ENCODE measurements around the gene PJA2. TPM values are rescaled to one million over a fixed set of nuclear protein-coding genes. Genes with fewer than 3 reads are reported as not detected.

PJA2 gene
- polyA plus RNA-seq, 1 experiment: 109 TPM

GRCh38 chr5:109452661-109453060, 42.9 kb upstream of the PJA2 start:
- H3K27ac ChIP-seq (ENCODE audit: low read depth, low read length): no peak overlapping the region
- H3K27me3 ChIP-seq (ENCODE audit: control insufficient read depth, insufficient read depth, low read length): no peaks in the 10 kb centered on the region
- CTCF ChIA-PET: no interaction called here
- TF ChIP-seq CTCF (IDR thresholded peaks at IDR 0.05; ENCODE audit: low read depth, low read length): no peak
- H3K4me3 ChIP-seq (ENCODE audit: low read depth, low read length): no peak overlapping the region
- no peak for DNase-seq (ENCODE audit: low read depth, low spot score)
- H3K9me3 ChIP-seq (ENCODE audit: control insufficient read depth, insufficient read depth, low read length): peaks cover 6% of the 10 kb centered on the region
- POLR2A ChIA-PET: no interaction called here

- Histone ChIP-seq H3K4me3 (ENCODE audit: low read depth, low read length) (no peak overlapping the region), H3K9me3 (ENCODE audit: control insufficient read depth, insufficient read depth, low read length) (no peaks in the 10 kb centered on the region), H3K27me3 (ENCODE audit: control insufficient read depth, insufficient read depth, low read length) (no peaks in the 10 kb centered on the region), H3K27ac (ENCODE audit: low read depth, low read length) (no peak overlapping the region)
- no peak for DNase-seq (ENCODE audit: low read depth, low spot score)
- no peak for TF ChIP-seq CTCF (IDR thresholded peaks at IDR 0.05; ENCODE audit: low read depth, low read length)
- ChIA-PET POLR2A (no interaction called here), CTCF (no interaction called here)
Observed at GRCh38 chr5:109451146-109451545, 41.4 kb upstream of the PJA2 start.

GRCh38 chr5:109450129-109450877, 40.5 kb upstream of the PJA2 start:
- no peak for DNase-seq (ENCODE audit: low read depth, low spot score)
- Histone ChIP-seq H3K9me3 (ENCODE audit: control insufficient read depth, insufficient read depth, low read length) (no peaks in the 10 kb centered on the region), H3K4me3 (ENCODE audit: low read depth, low read length) (no peak overlapping the region), H3K27ac (ENCODE audit: low read depth, low read length) (no peak overlapping the region), H3K27me3 (ENCODE audit: control insufficient read depth, insufficient read depth, low read length) (no peaks in the 10 kb centered on the region)
- ChIA-PET CTCF (no interaction called here), POLR2A (no interaction called here)
- TF ChIP-seq CTCF (IDR thresholded peaks at IDR 0.05; ENCODE audit: low read depth, low read length): no peak

- no peak for TF ChIP-seq CTCF (IDR thresholded peaks at IDR 0.05; ENCODE audit: low read depth, low read length)
- ChIA-PET CTCF (no interaction called here), POLR2A (no interaction called here)
- H3K9me3 ChIP-seq (ENCODE audit: control insufficient read depth, insufficient read depth, low read length): no peaks in the 10 kb centered on the region
- H3K4me3 ChIP-seq (ENCODE audit: low read depth, low read length): no peak overlapping the region
- no peaks in the 10 kb centered on the region for H3K27me3 ChIP-seq (ENCODE audit: control insufficient read depth, insufficient read depth, low read length)
- no peak overlapping the region for H3K27ac ChIP-seq (ENCODE audit: low read depth, low read length)
- no peak for DNase-seq (ENCODE audit: low read depth, low spot score)
Observed at GRCh38 chr5:109448838-109449237, 39.1 kb upstream of the PJA2 start.

- Histone ChIP-seq H3K27ac (ENCODE audit: low read depth, low read length) (no peak overlapping the region), H3K4me3 (ENCODE audit: low read depth, low read length) (no peak overlapping the region), H3K27me3 (ENCODE audit: control insufficient read depth, insufficient read depth, low read length) (no peaks in the 10 kb centered on the region), H3K9me3 (ENCODE audit: control insufficient read depth, insufficient read depth, low read length) (peaks cover 2% of the 10 kb centered on the region; the same call in 1 of the 2 replicates)
- ChIA-PET CTCF (interaction anchor here (0.8 to 1.1 kb wide), 4 partner anchors 249 to 918 kb away, joined by 3 read pairs; no protein-coding TSS in a partner anchor), POLR2A (no interaction called here)
- DNase-seq (ENCODE audit: low read depth, low spot score): no peak
- no peak for TF ChIP-seq CTCF (IDR thresholded peaks at IDR 0.05; ENCODE audit: low read depth, low read length)
Observed at GRCh38 chr5:109439590-109439989, 29.8 kb upstream of the PJA2 start.
